Nucleus accumbens (tissue), 56 donors: Measurements from ENCODE around the gene GRAMD4.
A peak's percentile ranks its signal among the peaks of the same experiment; 100 is the strongest.

Experiments
- DNase-seq, 56 donors: peaks; one replicate each; lab custom pipeline; 2025; lab: John Stamatoyannopoulos, UW

Gene GRAMD4

GRCh38 chr22:46593996-46594946 is 25.9 kb upstream of the GRAMD4 start:
- no peak for DNase-seq

GRCh38 chr22:46594947-46595298 is 25.3 kb upstream of the GRAMD4 start:
- DNase-seq: no peak

- no peak for DNase-seq
Observed at GRCh38 chr22:46595545-46595944, 24.6 kb upstream of the GRAMD4 start.

- DNase-seq: peak in 1 of 56 donors; percentile 31
Observed at GRCh38 chr22:46596032-46596441, 24.1 kb upstream of the GRAMD4 start.

- no peak for DNase-seq
Observed at GRCh38 chr22:46596819-46597218, 23.4 kb upstream of the GRAMD4 start.

GRCh38 chr22:46598224-46598623 is 22.0 kb upstream of the GRAMD4 start:
- no peak for DNase-seq

- no peak for DNase-seq
Observed at GRCh38 chr22:46598737-46599424, 21.3 kb upstream of the GRAMD4 start.

- DNase-seq: no peak
Observed at GRCh38 chr22:46600273-46600796, 19.9 kb upstream of the GRAMD4 start.

GRCh38 chr22:46602025-46602424 is 18.2 kb upstream of the GRAMD4 start:
- DNase-seq: peak in 1 of 56 donors; percentile 27

- DNase-seq: peak in 6 of 56 donors; percentile 9 to 36 (median 20)
Observed at GRCh38 chr22:46604306-46604690, 15.9 kb upstream of the GRAMD4 start.

GRCh38 chr22:46605117-46605516 is 15.1 kb upstream of the GRAMD4 start:
- DNase-seq: no peak

GRCh38 chr22:46606886-46607285 is 13.3 kb upstream of the GRAMD4 start:
- DNase-seq: no peak

GRCh38 chr22:46607483-46608114 is 12.6 kb upstream of the GRAMD4 start:
- DNase-seq: no peak

GRCh38 chr22:46609175-46609690 is 11.0 kb upstream of the GRAMD4 start:
- DNase-seq: no peak

- no peak for DNase-seq
Observed at GRCh38 chr22:46609724-46610201, 10.4 kb upstream of the GRAMD4 start.

GRCh38 chr22:46610356-46610755 is 9.8 kb upstream of the GRAMD4 start:
- DNase-seq: no peak

- DNase-seq: no peak
Observed at GRCh38 chr22:46611189-46611588, 9.0 kb upstream of the GRAMD4 start.

- DNase-seq: no peak
Observed at GRCh38 chr22:46612341-46612903, 7.8 kb upstream of the GRAMD4 start.

GRCh38 chr22:46612904-46613605 is 7.1 kb upstream of the GRAMD4 start:
- DNase-seq: no peak

- DNase-seq: no peak
Observed at GRCh38 chr22:46613606-46614021, 6.6 kb upstream of the GRAMD4 start.
